Measurements from ENCODE around the gene GMDS. TPM values are rescaled to one million over a fixed set of nuclear protein-coding genes. Genes with fewer than 3 reads are reported as not detected.

GMDS gene
- polyA plus RNA-seq, 1 donor (not counting 4 experiments of a cell fraction or from before 2014, with no cell fraction given), result 22.1 TPM

GRCh38 chr6:1884313-1884712 is 361.1 kb downstream of the GMDS start:
- DNase-seq (ENCODE audit: low read depth, low spot score) (no peak), FAIRE-seq (no peak)
- Histone ChIP-seq H3K9me1 (ENCODE audit: control insufficient read depth, extremely low read depth, insufficient read depth, low read length) (no peaks in the 10 kb centered on the region), H3K4me2 (ENCODE audit: control insufficient read depth, extremely low read depth, insufficient read depth, low read depth, low read length) (no peak overlapping the region), H3K27me3 (ENCODE audit: control insufficient read depth, extremely low read depth, insufficient read depth, low read length) (no peaks in the 10 kb centered on the region), H3K4me3 (ENCODE audit: control insufficient read depth in 2 of 3, extremely low read depth in 1 of 3, insufficient read depth in 2 of 3, low read depth in 1 of 3, low read length in 3 of 3) (no peak overlapping the region), H4K20me1 (ENCODE audit: control insufficient read depth, extremely low read depth, insufficient read depth, low read length) (no peaks in the 10 kb centered on the region), H2AFZ (ENCODE audit: control insufficient read depth, low read length) (no peak overlapping the region), H3K9me3 (ENCODE audit: control insufficient read depth, low read depth, low read length) (peaks cover 3% of the 10 kb centered on the region), H3K9ac (ENCODE audit: control insufficient read depth, extremely low read depth, insufficient read depth, low read length) (no peak overlapping the region), H3K36me3 (ENCODE audit: control insufficient read depth in 2 of 2, extremely low read depth in 1 of 2, insufficient read depth in 2 of 2, low read length in 2 of 2) (no peaks in the 10 kb centered on the region), H3K79me2 (ENCODE audit: control insufficient read depth, insufficient read depth, low read length) (no peaks in the 10 kb centered on the region), H3K27ac (ENCODE audit: control insufficient read depth, insufficient read depth, low read length) (no peak overlapping the region), H3K4me1 (ENCODE audit: control insufficient read depth, extremely low read depth, insufficient read depth, low read length) (no peaks in the 10 kb centered on the region)
- no peak for TF ChIP-seq CTCF (optimal IDR thresholded peaks at IDR 0.05 in 1 of 3, IDR thresholded peaks at IDR 0.05 in 1 of 3, conservative IDR thresholded peaks at IDR 0.05 in 1 of 3; ENCODE audit: extremely low read depth in 1 of 3, insufficient read depth in 2 of 3, low read length in 3 of 3)
- no peak for TF ChIP-seq EZH2 (IDR thresholded peaks at IDR 0.05; ENCODE audit: low read length)
- dilution Hi-C loops (cut with MboI; ENCODE audit: extremely low pct_ligation_motif_present, low sequenced_read_pairs), result no loop called here

GRCh38 chr6:1878330-1878729 is 367.1 kb downstream of the GMDS start:
- no peak overlapping the region for H3K9ac ChIP-seq (ENCODE audit: control insufficient read depth, extremely low read depth, insufficient read depth, low read length)
- no peaks in the 10 kb centered on the region for H3K9me1 ChIP-seq (ENCODE audit: control insufficient read depth, extremely low read depth, insufficient read depth, low read length)
- no peak overlapping the region for H3K4me2 ChIP-seq (ENCODE audit: control insufficient read depth, extremely low read depth, insufficient read depth, low read depth, low read length)
- no peaks in the 10 kb centered on the region for H3K27me3 ChIP-seq (ENCODE audit: control insufficient read depth, extremely low read depth, insufficient read depth, low read length)
- TF ChIP-seq CTCF (optimal IDR thresholded peaks at IDR 0.05 in 1 of 3, IDR thresholded peaks at IDR 0.05 in 1 of 3, conservative IDR thresholded peaks at IDR 0.05 in 1 of 3; ENCODE audit: extremely low read depth in 1 of 3, insufficient read depth in 2 of 3, low read length in 3 of 3) (no peak), EZH2 (IDR thresholded peaks at IDR 0.05; ENCODE audit: low read length) (no peak)
- no peak overlapping the region for H2AFZ ChIP-seq (ENCODE audit: control insufficient read depth, low read length)
- no peak for FAIRE-seq
- dilution Hi-C loops (cut with MboI; ENCODE audit: extremely low pct_ligation_motif_present, low sequenced_read_pairs), result no loop called here
- H3K36me3 ChIP-seq (ENCODE audit: control insufficient read depth in 2 of 2, extremely low read depth in 1 of 2, insufficient read depth in 2 of 2, low read length in 2 of 2), result no peaks in the 10 kb centered on the region
- no peak overlapping the region for H3K4me3 ChIP-seq (ENCODE audit: control insufficient read depth in 2 of 3, extremely low read depth in 1 of 3, insufficient read depth in 2 of 3, low read depth in 1 of 3, low read length in 3 of 3)
- no peaks in the 10 kb centered on the region for H3K9me3 ChIP-seq (ENCODE audit: control insufficient read depth, low read depth, low read length)
- H3K4me1 ChIP-seq (ENCODE audit: control insufficient read depth, extremely low read depth, insufficient read depth, low read length), result no peaks in the 10 kb centered on the region
- no peak overlapping the region for H3K27ac ChIP-seq (ENCODE audit: control insufficient read depth, insufficient read depth, low read length)
- no peak for DNase-seq (ENCODE audit: low read depth, low spot score)
- no peaks in the 10 kb centered on the region for H3K79me2 ChIP-seq (ENCODE audit: control insufficient read depth, insufficient read depth, low read length)
- H4K20me1 ChIP-seq (ENCODE audit: control insufficient read depth, extremely low read depth, insufficient read depth, low read length), result no peaks in the 10 kb centered on the region

Measured in keratinocyte (primary cell).